ENCODE measurements around the gene ISX. TPM values are rescaled to one million over a fixed set of nuclear protein-coding genes. Genes with fewer than 3 reads are reported as not detected.
"Not testable (repeated sequence)": the region's sequence is repeated elsewhere in the genome, so short reads cannot be mapped to it uniquely, and the experiment has no call there.

ISX gene
- total RNA-seq, 2 experiments from 2014 or later: not detected

- no peaks in the 10 kb centered on the region for H3K9me2 ChIP-seq (ENCODE audit: insufficient read depth, low read length)
- TF ChIP-seq CTCF (conservative IDR thresholded peaks at IDR 0.05; ENCODE audit: low read length): peak; percentile 97
- TF ChIP-seq EZH2phosphoT487 (IDR thresholded peaks at IDR 0.05; ENCODE audit: borderline replicate concordance, low read depth, low read length): no peak
- POLR2A ChIA-PET: no interaction called here
- CTCF ChIA-PET (ENCODE audit: unreplicated experiment): no interaction called here
- no peaks in the 10 kb centered on the region for H3K9me3 ChIP-seq (ENCODE audit: low read length)
- H3K79me2 ChIP-seq (ENCODE audit: insufficient read depth, low read depth, low read length): no peaks in the 10 kb centered on the region
- no peaks in the 10 kb centered on the region for H4K20me1 ChIP-seq (ENCODE audit: insufficient read depth, low read length)
- no peak overlapping the region for H3K4me3 ChIP-seq (ENCODE audit: low read depth, low read length, poor library complexity, severe bottlenecking)
- H3K4me2 ChIP-seq (ENCODE audit: low read length): no peak overlapping the region
- H3K36me3 ChIP-seq (ENCODE audit: insufficient read depth, low read length): no peaks in the 10 kb centered on the region
- no TSS peak for BruUV-seq (replicated peaks)
- no peak overlapping the region for H2AFZ ChIP-seq (ENCODE audit: low read length)
- no peaks in the 10 kb centered on the region for H3K4me1 ChIP-seq (ENCODE audit: insufficient read depth, low read length, poor library complexity, severe bottlenecking)
- DNase-seq (ENCODE audit: low spot score): peak; percentile 58
- H3K27ac ChIP-seq (ENCODE audit: low read depth, low read length, poor library complexity, severe bottlenecking): no peak overlapping the region
- intact Hi-C loops (cut with micrococcal nuclease; ENCODE audit: unreplicated experiment): loop anchor here (10.0 kb wide), 1 partner anchor 609 kb away; no protein-coding TSS in a partner anchor
Observed at GRCh38 chr22:35023692-35024363, 42.1 kb upstream of the ISX start.

DNA sequence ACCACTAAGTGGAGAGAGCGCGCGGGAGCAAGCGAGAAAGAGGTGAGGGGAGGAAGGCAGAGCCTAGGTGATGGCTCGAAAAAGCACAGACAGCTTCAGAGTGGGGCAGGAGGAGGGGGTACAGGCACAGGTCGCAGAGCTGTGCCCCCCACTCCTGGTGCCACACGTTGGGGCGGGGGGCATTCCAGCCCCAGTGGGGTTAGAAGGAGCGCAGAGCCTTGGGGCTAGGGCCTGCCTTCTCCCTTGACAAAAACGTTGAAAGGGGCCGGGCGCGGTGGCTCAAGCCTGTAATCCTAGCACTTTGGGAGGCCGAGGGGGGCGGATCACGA lies 41.6 kb upstream of the ISX start:
- ChIA-PET POLR2A (no interaction called here), CTCF (ENCODE audit: unreplicated experiment) (no interaction called here)
- intact Hi-C loops (cut with micrococcal nuclease; ENCODE audit: unreplicated experiment): loop anchor here (10.0 kb wide), 1 partner anchor 610 kb away; no protein-coding TSS in a partner anchor
- Histone ChIP-seq H2AFZ (ENCODE audit: low read length) (no peak overlapping the region), H3K9me3 (ENCODE audit: low read length) (no peaks in the 10 kb centered on the region), H3K4me2 (ENCODE audit: low read length) (no peak overlapping the region), H3K4me1 (ENCODE audit: insufficient read depth, low read length, poor library complexity, severe bottlenecking) (no peaks in the 10 kb centered on the region), H3K79me2 (ENCODE audit: insufficient read depth, low read depth, low read length) (no peaks in the 10 kb centered on the region), H3K4me3 (ENCODE audit: low read depth, low read length, poor library complexity, severe bottlenecking) (no peak overlapping the region), H3K9me2 (ENCODE audit: insufficient read depth, low read length) (no peaks in the 10 kb centered on the region), H4K20me1 (ENCODE audit: insufficient read depth, low read length) (no peaks in the 10 kb centered on the region), H3K36me3 (ENCODE audit: insufficient read depth, low read length) (no peaks in the 10 kb centered on the region), H3K27ac (ENCODE audit: low read depth, low read length, poor library complexity, severe bottlenecking) (no peak overlapping the region)
- TF ChIP-seq EZH2phosphoT487 (IDR thresholded peaks at IDR 0.05; ENCODE audit: borderline replicate concordance, low read depth, low read length): no peak
- peak; percentile 51; the same call in 1 of the 2 replicates for TF ChIP-seq CTCF (conservative IDR thresholded peaks at IDR 0.05; ENCODE audit: low read length)
- no peak for DNase-seq (ENCODE audit: low spot score)
- BruUV-seq (replicated peaks): no TSS peak

GRCh38 chr22:35030112-35030511 lies 35.8 kb upstream of the ISX start:
- H4K20me1 ChIP-seq (ENCODE audit: insufficient read depth, low read length); DNase-seq (ENCODE audit: low spot score); H3K36me3 ChIP-seq (ENCODE audit: insufficient read depth, low read length); H3K9me3 ChIP-seq (ENCODE audit: low read length); intact Hi-C loops (cut with micrococcal nuclease; ENCODE audit: unreplicated experiment); H3K79me2 ChIP-seq (ENCODE audit: insufficient read depth, low read depth, low read length); H3K4me1 ChIP-seq (ENCODE audit: insufficient read depth, low read length, poor library complexity, severe bottlenecking); H3K27ac ChIP-seq (ENCODE audit: low read depth, low read length, poor library complexity, severe bottlenecking); CTCF ChIA-PET (ENCODE audit: unreplicated experiment); H2AFZ ChIP-seq (ENCODE audit: low read length); H3K9me2 ChIP-seq (ENCODE audit: insufficient read depth, low read length); H3K4me2 ChIP-seq (ENCODE audit: low read length); POLR2A ChIA-PET; BruUV-seq (replicated peaks); H3K4me3 ChIP-seq (ENCODE audit: low read depth, low read length, poor library complexity, severe bottlenecking): not testable (repeated sequence)

Data from OCI-LY7 (cell line).